Measurements from ENCODE around the gene FITM2.

DNA sequence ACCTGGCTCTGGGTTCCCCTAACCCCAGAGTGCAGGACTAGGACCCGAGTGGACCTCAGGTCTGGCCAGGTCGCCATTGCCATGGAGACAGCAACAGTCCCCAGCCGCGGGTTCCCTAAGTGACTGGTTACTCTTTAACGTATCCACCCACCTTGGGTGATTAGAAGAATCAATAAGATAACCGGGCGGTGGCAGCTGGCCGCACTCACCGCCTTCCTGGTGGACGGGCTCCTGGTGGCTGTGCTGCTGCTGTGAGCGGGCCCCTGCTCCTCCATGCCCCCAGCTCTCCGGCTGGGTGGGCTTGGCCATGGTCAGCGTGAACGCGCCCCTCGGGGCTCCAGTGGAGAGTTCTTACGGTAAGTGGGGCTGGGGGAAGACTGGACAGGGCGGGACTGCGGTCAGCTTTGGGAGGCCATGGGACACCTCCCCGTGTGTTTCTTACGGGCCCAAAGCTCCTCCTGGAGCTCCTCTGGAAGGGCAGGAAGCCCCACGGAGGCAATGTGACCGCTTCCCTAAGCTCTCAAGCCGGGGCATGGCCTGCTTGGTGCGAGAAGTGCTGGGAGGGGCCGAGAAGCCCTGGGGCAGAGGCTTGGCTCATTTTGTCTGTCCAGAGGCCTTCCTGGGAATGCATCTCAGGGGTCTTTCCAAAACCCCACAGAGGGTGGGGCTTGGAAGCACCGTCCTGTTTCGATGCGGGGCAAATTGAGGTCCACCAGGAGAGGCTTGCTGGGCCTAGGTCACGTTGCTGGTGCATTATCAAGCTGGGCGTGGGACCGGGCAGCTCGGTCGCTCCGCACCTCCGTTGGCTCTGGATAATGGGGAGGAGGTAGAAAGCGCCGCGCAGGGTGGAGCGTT lies 44.7 kb upstream of the FITM2 start, which contains the start of gene HNF4A:
- TF ChIP-seq, protein P1, sequence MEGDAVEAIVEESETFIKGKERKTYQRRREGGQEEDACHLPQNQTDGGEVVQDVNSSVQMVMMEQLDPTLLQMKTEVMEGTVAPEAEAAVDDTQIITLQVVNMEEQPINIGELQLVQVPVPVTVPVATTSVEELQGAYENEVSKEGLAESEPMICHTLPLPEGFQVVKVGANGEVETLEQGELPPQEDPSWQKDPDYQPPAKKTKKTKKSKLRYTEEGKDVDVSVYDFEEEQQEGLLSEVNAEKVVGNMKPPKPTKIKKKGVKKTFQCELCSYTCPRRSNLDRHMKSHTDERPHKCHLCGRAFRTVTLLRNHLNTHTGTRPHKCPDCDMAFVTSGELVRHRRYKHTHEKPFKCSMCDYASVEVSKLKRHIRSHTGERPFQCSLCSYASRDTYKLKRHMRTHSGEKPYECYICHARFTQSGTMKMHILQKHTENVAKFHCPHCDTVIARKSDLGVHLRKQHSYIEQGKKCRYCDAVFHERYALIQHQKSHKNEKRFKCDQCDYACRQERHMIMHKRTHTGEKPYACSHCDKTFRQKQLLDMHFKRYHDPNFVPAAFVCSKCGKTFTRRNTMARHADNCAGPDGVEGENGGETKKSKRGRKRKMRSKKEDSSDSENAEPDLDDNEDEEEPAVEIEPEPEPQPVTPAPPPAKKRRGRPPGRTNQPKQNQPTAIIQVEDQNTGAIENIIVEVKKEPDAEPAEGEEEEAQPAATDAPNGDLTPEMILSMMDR (IDR thresholded peaks at IDR 0.05), result no peak
- TF ChIP-seq, protein P2, sequence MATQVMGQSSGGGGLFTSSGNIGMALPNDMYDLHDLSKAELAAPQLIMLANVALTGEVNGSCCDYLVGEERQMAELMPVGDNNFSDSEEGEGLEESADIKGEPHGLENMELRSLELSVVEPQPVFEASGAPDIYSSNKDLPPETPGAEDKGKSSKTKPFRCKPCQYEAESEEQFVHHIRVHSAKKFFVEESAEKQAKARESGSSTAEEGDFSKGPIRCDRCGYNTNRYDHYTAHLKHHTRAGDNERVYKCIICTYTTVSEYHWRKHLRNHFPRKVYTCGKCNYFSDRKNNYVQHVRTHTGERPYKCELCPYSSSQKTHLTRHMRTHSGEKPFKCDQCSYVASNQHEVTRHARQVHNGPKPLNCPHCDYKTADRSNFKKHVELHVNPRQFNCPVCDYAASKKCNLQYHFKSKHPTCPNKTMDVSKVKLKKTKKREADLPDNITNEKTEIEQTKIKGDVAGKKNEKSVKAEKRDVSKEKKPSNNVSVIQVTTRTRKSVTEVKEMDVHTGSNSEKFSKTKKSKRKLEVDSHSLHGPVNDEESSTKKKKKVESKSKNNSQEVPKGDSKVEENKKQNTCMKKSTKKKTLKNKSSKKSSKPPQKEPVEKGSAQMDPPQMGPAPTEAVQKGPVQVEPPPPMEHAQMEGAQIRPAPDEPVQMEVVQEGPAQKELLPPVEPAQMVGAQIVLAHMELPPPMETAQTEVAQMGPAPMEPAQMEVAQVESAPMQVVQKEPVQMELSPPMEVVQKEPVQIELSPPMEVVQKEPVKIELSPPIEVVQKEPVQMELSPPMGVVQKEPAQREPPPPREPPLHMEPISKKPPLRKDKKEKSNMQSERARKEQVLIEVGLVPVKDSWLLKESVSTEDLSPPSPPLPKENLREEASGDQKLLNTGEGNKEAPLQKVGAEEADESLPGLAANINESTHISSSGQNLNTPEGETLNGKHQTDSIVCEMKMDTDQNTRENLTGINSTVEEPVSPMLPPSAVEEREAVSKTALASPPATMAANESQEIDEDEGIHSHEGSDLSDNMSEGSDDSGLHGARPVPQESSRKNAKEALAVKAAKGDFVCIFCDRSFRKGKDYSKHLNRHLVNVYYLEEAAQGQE (IDR thresholded peaks at IDR 0.05), result no peak

All from A549 (cell line).